K562 (cell line): ENCODE data around the gene NTM.

ENCODE experiments used
- BHLHE40 ChIP-seq: IDR thresholded peaks from 2 replicates; pipeline ENCODE4 v1.6.1; 2011; ENCODE audit warnings: low read length, improper control_type of control experiment
- EP300 ChIP-seq: IDR thresholded peaks from 2 replicates; pipeline ENCODE4 v1.6.1; 2012; ENCODE audit warnings: low read length, improper control_type of control experiment
- NR2C2 ChIP-seq, 2 experiments: fragments of 200-800 bp in 1 of 2; sonication (Bioruptor generic) in 1 of 2; sonication (generic) in 1 of 2; formaldehyde crosslinking in 1 of 2; IDR thresholded peaks; 2 replicates each; pipeline versions ENCODE4 v1.6.1 to v1.8.0; 2016 to 2022; ENCODE audit warnings: mild to moderate bottlenecking in 1 of 2, missing compliant biosample characterization in 1 of 2, missing genetic modification characterization in 1 of 2, missing genetic modification reagents in 1 of 2
- POLR2AphosphoS2 ChIP-seq: IDR thresholded peaks from 2 replicates; pipeline ENCODE4 v1.6.1; 2012; ENCODE audit warnings: low read length, improper control_type of control experiment
- RBBP5 ChIP-seq: fragments of 200-600 bp; sonication (generic); IDR thresholded peaks from 2 replicates; pipeline ENCODE4 v1.6.1; 2012; ENCODE audit warnings: borderline replicate concordance, mild to moderate bottlenecking, low read length, control low read depth, inconsistent platforms; ENCODE audit not compliant: insufficient read depth, poor library complexity, severe bottlenecking
- RUNX1 ChIP-seq: sonication (generic); IDR thresholded peaks from 2 replicates; pipeline ENCODE4 v1.6.1; 2016; ENCODE audit warnings: antibody characterized with exemption, low read depth
- SP2 ChIP-seq: IDR thresholded peaks from 2 replicates; pipeline ENCODE4 v1.6.1; 2011; ENCODE audit warnings: mild to moderate bottlenecking, low read depth, low read length, moderate library complexity; ENCODE audit not compliant: poor library complexity, severe bottlenecking; ENCODE audit errors: extremely low read depth
- ZBTB33 ChIP-seq: sonication (generic); formaldehyde crosslinking; IDR thresholded peaks from 2 replicates; pipeline ENCODE4 v1.8.1; 2023; ENCODE audit warnings: mild to moderate bottlenecking, missing genetic modification reagents
- ZNF584 ChIP-seq: fragments of 200-800 bp; sonication (Bioruptor generic); IDR thresholded peaks from 2 replicates; pipeline ENCODE4 v1.6.1; 2016; ENCODE audit warnings: low read depth, mild to moderate bottlenecking, missing genetic modification characterization, missing compliant biosample characterization
- ZNF740 ChIP-seq, 3 experiments: fragments of 200-800 bp in 1 of 3; sonication (Bioruptor generic) in 1 of 3; sonication (generic) in 1 of 3; formaldehyde crosslinking in 1 of 3; IDR thresholded peaks; 2 replicates each; pipeline versions ENCODE4 v1.6.1 to v1.8.0; 2016 to 2022; ENCODE audit warnings: mild to moderate bottlenecking in 2 of 3, missing compliant biosample characterization in 2 of 3, missing genetic modification characterization in 2 of 3, missing genetic modification reagents in 1 of 3
- TF ChIP-seq, protein P1 (sequence below), 2 experiments: fragments of 450-650 bp in 1 of 2; IDR thresholded peaks; 2 replicates each; pipeline ENCODE4 v1.6.1; 2011 to 2017; ENCODE audit warnings: low read depth in 2 of 2, antibody characterized with exemption in 1 of 2, borderline replicate concordance in 1 of 2, low read length in 1 of 2, mild to moderate bottlenecking in 1 of 2, mixed read lengths in 1 of 2; ENCODE audit not compliant: control insufficient read depth in 1 of 2
- TF ChIP-seq, protein P2 (sequence below): fragments of 450-650 bp; formaldehyde crosslinking; IDR thresholded peaks from 2 replicates; pipeline ENCODE4 v1.4.0; 2022; ENCODE audit warnings: missing genetic modification characterization
- TF ChIP-seq, protein P3 (sequence below), 3 experiments: IDR thresholded peaks in 2 of 3; conservative IDR thresholded peaks in 1 of 3; 2 replicates each; pipeline ENCODE4 v1.5.1; 2011 to 2012; ENCODE audit warnings: low read length in 3 of 3, mild to moderate bottlenecking in 3 of 3, control low read depth in 2 of 3, improper control_type of control experiment in 1 of 3, inconsistent platforms in 1 of 3, low read depth in 1 of 3, mixed read lengths in 1 of 3, moderate library complexity in 1 of 3; ENCODE audit not compliant: insufficient read depth in 2 of 3
- TF ChIP-seq, protein P4 (sequence below), 2 experiments: fragments of 450-650 bp; formaldehyde crosslinking in 1 of 2; IDR thresholded peaks; 2 replicates each; pipeline versions ENCODE4 v1.4.0 to v1.6.1; 2014 to 2020; ENCODE audit warnings: mild to moderate bottlenecking in 2 of 2, borderline replicate concordance in 1 of 2, low read depth in 1 of 2

DNA sequence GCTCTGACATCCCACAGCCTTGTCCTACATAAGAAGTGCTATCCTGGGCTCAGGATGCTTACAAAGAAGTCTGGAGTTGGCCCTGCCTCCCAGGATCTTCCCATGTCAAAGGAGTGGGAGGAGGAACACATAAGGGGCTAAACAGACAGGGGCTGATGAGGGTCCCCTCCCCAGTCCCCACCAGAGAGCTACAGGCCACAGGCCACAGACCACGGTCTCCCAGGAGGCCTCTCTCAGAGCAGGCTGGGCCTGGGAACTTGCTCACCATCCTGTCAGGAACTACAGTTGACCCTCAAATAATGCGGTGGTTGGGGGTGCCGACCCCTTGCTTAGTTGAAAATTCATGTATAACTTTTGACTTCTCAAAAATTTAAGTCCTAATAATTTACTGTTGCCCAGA lies 315.5 kb downstream of the NTM start:
- TF ChIP-seq, protein P1, sequence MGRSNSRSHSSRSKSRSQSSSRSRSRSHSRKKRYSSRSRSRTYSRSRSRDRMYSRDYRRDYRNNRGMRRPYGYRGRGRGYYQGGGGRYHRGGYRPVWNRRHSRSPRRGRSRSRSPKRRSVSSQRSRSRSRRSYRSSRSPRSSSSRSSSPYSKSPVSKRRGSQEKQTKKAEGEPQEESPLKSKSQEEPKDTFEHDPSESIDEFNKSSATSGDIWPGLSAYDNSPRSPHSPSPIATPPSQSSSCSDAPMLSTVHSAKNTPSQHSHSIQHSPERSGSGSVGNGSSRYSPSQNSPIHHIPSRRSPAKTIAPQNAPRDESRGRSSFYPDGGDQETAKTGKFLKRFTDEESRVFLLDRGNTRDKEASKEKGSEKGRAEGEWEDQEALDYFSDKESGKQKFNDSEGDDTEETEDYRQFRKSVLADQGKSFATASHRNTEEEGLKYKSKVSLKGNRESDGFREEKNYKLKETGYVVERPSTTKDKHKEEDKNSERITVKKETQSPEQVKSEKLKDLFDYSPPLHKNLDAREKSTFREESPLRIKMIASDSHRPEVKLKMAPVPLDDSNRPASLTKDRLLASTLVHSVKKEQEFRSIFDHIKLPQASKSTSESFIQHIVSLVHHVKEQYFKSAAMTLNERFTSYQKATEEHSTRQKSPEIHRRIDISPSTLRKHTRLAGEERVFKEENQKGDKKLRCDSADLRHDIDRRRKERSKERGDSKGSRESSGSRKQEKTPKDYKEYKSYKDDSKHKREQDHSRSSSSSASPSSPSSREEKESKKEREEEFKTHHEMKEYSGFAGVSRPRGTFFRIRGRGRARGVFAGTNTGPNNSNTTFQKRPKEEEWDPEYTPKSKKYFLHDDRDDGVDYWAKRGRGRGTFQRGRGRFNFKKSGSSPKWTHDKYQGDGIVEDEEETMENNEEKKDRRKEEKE (IDR thresholded peaks at IDR 0.05; ENCODE audit: borderline replicate concordance in 1 of 2, control insufficient read depth in 1 of 2, low read depth in 2 of 2, low read length in 1 of 2) = no peak
- TF ChIP-seq, protein P2, sequence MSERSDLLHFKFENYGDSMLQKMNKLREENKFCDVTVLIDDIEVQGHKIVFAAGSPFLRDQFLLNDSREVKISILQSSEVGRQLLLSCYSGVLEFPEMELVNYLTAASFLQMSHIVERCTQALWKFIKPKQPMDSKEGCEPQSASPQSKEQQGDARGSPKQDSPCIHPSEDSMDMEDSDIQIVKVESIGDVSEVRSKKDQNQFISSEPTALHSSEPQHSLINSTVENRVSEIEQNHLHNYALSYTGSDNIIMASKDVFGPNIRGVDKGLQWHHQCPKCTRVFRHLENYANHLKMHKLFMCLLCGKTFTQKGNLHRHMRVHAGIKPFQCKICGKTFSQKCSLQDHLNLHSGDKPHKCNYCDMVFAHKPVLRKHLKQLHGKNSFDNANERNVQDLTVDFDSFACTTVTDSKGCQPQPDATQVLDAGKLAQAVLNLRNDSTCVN (CRISPR knock-in tag) = no peak
- TF ChIP-seq, protein P3, sequence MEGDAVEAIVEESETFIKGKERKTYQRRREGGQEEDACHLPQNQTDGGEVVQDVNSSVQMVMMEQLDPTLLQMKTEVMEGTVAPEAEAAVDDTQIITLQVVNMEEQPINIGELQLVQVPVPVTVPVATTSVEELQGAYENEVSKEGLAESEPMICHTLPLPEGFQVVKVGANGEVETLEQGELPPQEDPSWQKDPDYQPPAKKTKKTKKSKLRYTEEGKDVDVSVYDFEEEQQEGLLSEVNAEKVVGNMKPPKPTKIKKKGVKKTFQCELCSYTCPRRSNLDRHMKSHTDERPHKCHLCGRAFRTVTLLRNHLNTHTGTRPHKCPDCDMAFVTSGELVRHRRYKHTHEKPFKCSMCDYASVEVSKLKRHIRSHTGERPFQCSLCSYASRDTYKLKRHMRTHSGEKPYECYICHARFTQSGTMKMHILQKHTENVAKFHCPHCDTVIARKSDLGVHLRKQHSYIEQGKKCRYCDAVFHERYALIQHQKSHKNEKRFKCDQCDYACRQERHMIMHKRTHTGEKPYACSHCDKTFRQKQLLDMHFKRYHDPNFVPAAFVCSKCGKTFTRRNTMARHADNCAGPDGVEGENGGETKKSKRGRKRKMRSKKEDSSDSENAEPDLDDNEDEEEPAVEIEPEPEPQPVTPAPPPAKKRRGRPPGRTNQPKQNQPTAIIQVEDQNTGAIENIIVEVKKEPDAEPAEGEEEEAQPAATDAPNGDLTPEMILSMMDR (IDR thresholded peaks at IDR 0.05 in 2 of 3, conservative IDR thresholded peaks at IDR 0.05 in 1 of 3; ENCODE audit: insufficient read depth in 2 of 3, low read depth in 1 of 3, low read length in 3 of 3) = no peak
- TF ChIP-seq EP300 = no peak
- no peak for TF ChIP-seq SP2
- no peak for TF ChIP-seq POLR2AphosphoS2
- no peak for TF ChIP-seq ZBTB33 (CRISPR knock-in tag)
- no peak for TF ChIP-seq ZNF740 (CRISPR knock-in tag; IDR thresholded peaks at IDR 0.05)
- no peak for TF ChIP-seq ZNF740 (tag; IDR thresholded peaks at IDR 0.05)
- no peak for TF ChIP-seq RBBP5
- no peak for TF ChIP-seq BHLHE40
- TF ChIP-seq, protein P4, sequence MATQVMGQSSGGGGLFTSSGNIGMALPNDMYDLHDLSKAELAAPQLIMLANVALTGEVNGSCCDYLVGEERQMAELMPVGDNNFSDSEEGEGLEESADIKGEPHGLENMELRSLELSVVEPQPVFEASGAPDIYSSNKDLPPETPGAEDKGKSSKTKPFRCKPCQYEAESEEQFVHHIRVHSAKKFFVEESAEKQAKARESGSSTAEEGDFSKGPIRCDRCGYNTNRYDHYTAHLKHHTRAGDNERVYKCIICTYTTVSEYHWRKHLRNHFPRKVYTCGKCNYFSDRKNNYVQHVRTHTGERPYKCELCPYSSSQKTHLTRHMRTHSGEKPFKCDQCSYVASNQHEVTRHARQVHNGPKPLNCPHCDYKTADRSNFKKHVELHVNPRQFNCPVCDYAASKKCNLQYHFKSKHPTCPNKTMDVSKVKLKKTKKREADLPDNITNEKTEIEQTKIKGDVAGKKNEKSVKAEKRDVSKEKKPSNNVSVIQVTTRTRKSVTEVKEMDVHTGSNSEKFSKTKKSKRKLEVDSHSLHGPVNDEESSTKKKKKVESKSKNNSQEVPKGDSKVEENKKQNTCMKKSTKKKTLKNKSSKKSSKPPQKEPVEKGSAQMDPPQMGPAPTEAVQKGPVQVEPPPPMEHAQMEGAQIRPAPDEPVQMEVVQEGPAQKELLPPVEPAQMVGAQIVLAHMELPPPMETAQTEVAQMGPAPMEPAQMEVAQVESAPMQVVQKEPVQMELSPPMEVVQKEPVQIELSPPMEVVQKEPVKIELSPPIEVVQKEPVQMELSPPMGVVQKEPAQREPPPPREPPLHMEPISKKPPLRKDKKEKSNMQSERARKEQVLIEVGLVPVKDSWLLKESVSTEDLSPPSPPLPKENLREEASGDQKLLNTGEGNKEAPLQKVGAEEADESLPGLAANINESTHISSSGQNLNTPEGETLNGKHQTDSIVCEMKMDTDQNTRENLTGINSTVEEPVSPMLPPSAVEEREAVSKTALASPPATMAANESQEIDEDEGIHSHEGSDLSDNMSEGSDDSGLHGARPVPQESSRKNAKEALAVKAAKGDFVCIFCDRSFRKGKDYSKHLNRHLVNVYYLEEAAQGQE (IDR thresholded peaks at IDR 0.05; ENCODE audit: borderline replicate concordance) = no peak
- TF ChIP-seq, protein P4 (CRISPR knock-in tag; IDR thresholded peaks at IDR 0.05; ENCODE audit: low read depth) = no peak
- TF ChIP-seq RUNX1 = no peak
- no peak for TF ChIP-seq ZNF584 (CRISPR knock-in tag)
- no peak for TF ChIP-seq NR2C2 (CRISPR knock-in tag; IDR thresholded peaks at IDR 0.05)
- no peak for TF ChIP-seq NR2C2 (tag; IDR thresholded peaks at IDR 0.05)
